WTC11 (cell line): ENCODE results near the gene BOD1L1. TPM values are rescaled to one million over a fixed set of nuclear protein-coding genes. Genes with fewer than 3 reads are reported as not detected.

ENCODE experiments used
- ATAC-seq: fragments of 200-7000 bp; cut with Tn5 transposase; 2 replicates; pipeline ENCODE4 v1.10.0; 2021; ENCODE audit warnings: mild to moderate bottlenecking, moderate library complexity
- CTCF ChIA-PET: fragments of 300-600 bp; sonication (Branson Sonifier 250); formaldehyde crosslinking; loops from one replicate; lab custom pipeline; 2021; ENCODE audit warnings: antibody characterized with exemption; lab: Charles Lee
- POLR2A ChIA-PET: fragments of 350-600 bp; sonication (Branson Sonifier 250); formaldehyde crosslinking; loops from one replicate; lab custom pipeline; 2021; ENCODE audit warnings: antibody characterized with exemption; lab: Charles Lee
- DNase-seq: peaks from one replicate; pipeline ENCODE4 v3.0.0; 2021; ENCODE audit warnings: low spot score
- H3K27ac Mint-ChIP-seq: 2 replicates; pipeline ENCODE4 v1.8.0; 2021; ENCODE audit warnings: mixed read lengths
- H3K27me3 Mint-ChIP-seq: 2 replicates; pipeline ENCODE4 v1.8.0; 2021; ENCODE audit warnings: low read depth, mild to moderate bottlenecking, moderate library complexity, mixed read lengths
- H3K36me3 Mint-ChIP-seq: 2 replicates; pipeline ENCODE4 v1.8.0; 2021; ENCODE audit warnings: mixed read lengths
- H3K4me1 Mint-ChIP-seq: 2 replicates; pipeline ENCODE4 v1.8.0; 2022; ENCODE audit warnings: mixed read lengths
- H3K4me3 Mint-ChIP-seq: 2 replicates; pipeline ENCODE4 v1.8.0; 2021; ENCODE audit warnings: mild to moderate bottlenecking, moderate library complexity, mixed read lengths
- H3K9me3 Mint-ChIP-seq: 2 replicates; pipeline ENCODE4 v1.8.0; 2021; ENCODE audit warnings: mixed read lengths
- AFF4 ChIP-seq: sonication (generic); formaldehyde crosslinking; IDR thresholded peaks from 2 replicates; pipeline ENCODE4 v1.8.1; 2023; ENCODE audit warnings: mild to moderate bottlenecking, missing genetic modification reagents, borderline replicate concordance
- CBFB ChIP-seq: sonication (generic); formaldehyde crosslinking; IDR thresholded peaks from 2 replicates; pipeline ENCODE4 v1.8.1; 2022; ENCODE audit warnings: mild to moderate bottlenecking, low read depth, missing genetic modification reagents
- CREB1 ChIP-seq: sonication (generic); formaldehyde crosslinking; IDR thresholded peaks from 2 replicates; pipeline ENCODE4 v1.8.0; 2023; ENCODE audit warnings: mild to moderate bottlenecking, missing genetic modification reagents
- CREM ChIP-seq: sonication (generic); formaldehyde crosslinking; IDR thresholded peaks from 2 replicates; pipeline ENCODE4 v1.8.1; 2022; ENCODE audit warnings: mild to moderate bottlenecking, missing genetic modification reagents, moderate library complexity
- ELF4 ChIP-seq: sonication (generic); formaldehyde crosslinking; IDR thresholded peaks from 2 replicates; pipeline ENCODE4 v1.8.1; 2022; ENCODE audit warnings: low read depth, mild to moderate bottlenecking, moderate library complexity, missing genetic modification reagents
- FOXK1 ChIP-seq: sonication (generic); formaldehyde crosslinking; IDR thresholded peaks from 2 replicates; pipeline ENCODE4 v1.8.0; 2022; ENCODE audit warnings: mild to moderate bottlenecking, moderate library complexity, missing genetic modification reagents
- FOXP4 ChIP-seq: sonication (generic); formaldehyde crosslinking; IDR thresholded peaks from 2 replicates; pipeline ENCODE4 v1.8.0; 2022; ENCODE audit warnings: mild to moderate bottlenecking, missing genetic modification reagents
- JAZF1 ChIP-seq: fragments of 250-450 bp; sonication (Bioruptor Pico); IDR thresholded peaks from 2 replicates; pipeline ENCODE4 v1.9.0; 2021; ENCODE audit warnings: moderate library complexity, mild to moderate bottlenecking, inconsistent platforms
- MAX ChIP-seq: sonication (generic); formaldehyde crosslinking; IDR thresholded peaks from 2 replicates; pipeline ENCODE4 v1.8.0; 2022; ENCODE audit warnings: mild to moderate bottlenecking, missing genetic modification reagents
- MLX ChIP-seq: sonication (generic); formaldehyde crosslinking; IDR thresholded peaks from 2 replicates; pipeline ENCODE4 v1.8.1; 2023; ENCODE audit warnings: mild to moderate bottlenecking, missing genetic modification reagents, moderate library complexity
- OVOL2 ChIP-seq: fragments of 250-450 bp; sonication (Bioruptor Pico); IDR thresholded peaks from 2 replicates; pipeline ENCODE4 v1.9.0; 2021; ENCODE audit warnings: mild to moderate bottlenecking, borderline replicate concordance
- SMAD3 ChIP-seq: sonication (generic); formaldehyde crosslinking; IDR thresholded peaks from 2 replicates; pipeline ENCODE4 v1.8.0; 2022; ENCODE audit warnings: missing genetic modification reagents, mild to moderate bottlenecking, borderline replicate concordance
- SMAD4 ChIP-seq: sonication (generic); formaldehyde crosslinking; IDR thresholded peaks from 2 replicates; pipeline ENCODE4 v1.8.0; 2022; ENCODE audit warnings: mild to moderate bottlenecking, missing genetic modification reagents
- SOX15 ChIP-seq: fragments of 250-450 bp; sonication (Bioruptor Pico); IDR thresholded peaks from 2 replicates; pipeline ENCODE4 v1.9.0; 2021; ENCODE audit warnings: mild to moderate bottlenecking
- TEAD4 ChIP-seq: sonication (generic); formaldehyde crosslinking; IDR thresholded peaks from 2 replicates; pipeline ENCODE4 v1.8.0; 2022; ENCODE audit warnings: mild to moderate bottlenecking, missing genetic modification reagents
- ZMAT4 ChIP-seq: fragments of 250-450 bp; sonication (Bioruptor Pico); IDR thresholded peaks from 2 replicates; pipeline ENCODE4 v1.9.0; 2021; ENCODE audit warnings: mild to moderate bottlenecking
- ZNF263 ChIP-seq: sonication (generic); formaldehyde crosslinking; IDR thresholded peaks from 2 replicates; pipeline ENCODE4 v1.8.1; 2022; ENCODE audit warnings: low read depth, mild to moderate bottlenecking, moderate library complexity, missing genetic modification reagents
- ZNF425 ChIP-seq: fragments of 250-450 bp; sonication (Bioruptor Pico); conservative IDR thresholded peaks from 2 replicates; pipeline ENCODE4 v1.9.0; 2021; ENCODE audit warnings: mild to moderate bottlenecking
- ZNF512 ChIP-seq: sonication (generic); formaldehyde crosslinking; IDR thresholded peaks from 2 replicates; pipeline ENCODE4 v1.8.1; 2022; ENCODE audit warnings: missing genetic modification reagents, borderline replicate concordance
- ZNF671 ChIP-seq: fragments of 250-450 bp; sonication (Bioruptor Pico); IDR thresholded peaks from 2 replicates; pipeline ENCODE4 v1.8.0; 2021; ENCODE audit warnings: mild to moderate bottlenecking
- ZSCAN18 ChIP-seq: fragments of 250-450 bp; sonication (Bioruptor Pico); IDR thresholded peaks from 2 replicates; pipeline ENCODE4 v2.1.2; 2022; ENCODE audit warnings: mild to moderate bottlenecking, moderate library complexity
- total RNA-seq: library from RNA; stranded (reverse); gene quantifications from 3 replicates; pipeline ENCODE4 v1.2.3, GENCODE V29; 2021

Gene BOD1L1
- total RNA-seq, 1 experiment from 2014 or later: 43.5 TPM

- H3K27ac Mint-ChIP-seq: no peak overlapping the region
- TF ChIP-seq ZNF671 (CRISPR knock-in tag): no peak
- no peak for TF ChIP-seq JAZF1 (CRISPR knock-in tag)
- TF ChIP-seq FOXK1 (CRISPR knock-in tag): no peak
- TF ChIP-seq ZMAT4 (CRISPR knock-in tag): no peak
- no peak for TF ChIP-seq SOX15 (CRISPR knock-in tag)
- TF ChIP-seq MLX (CRISPR knock-in tag): no peak
- no peak for TF ChIP-seq CREM
- no peak for TF ChIP-seq CBFB (CRISPR knock-in tag)
- no peak for TF ChIP-seq ZNF263
- TF ChIP-seq SMAD3 (CRISPR knock-in tag): no peak
- no peak for TF ChIP-seq FOXP4 (CRISPR knock-in tag)
- no peak for TF ChIP-seq TEAD4 (CRISPR knock-in tag)
- no peak for TF ChIP-seq ELF4
- no peak for TF ChIP-seq ZSCAN18 (CRISPR knock-in tag)
- ChIA-PET CTCF (no interaction called here), POLR2A (no interaction called here)
- ATAC-seq (no peak), DNase-seq (no peak)
- peaks cover 10% of the 10 kb centered on the region for H3K9me3 Mint-ChIP-seq
- no peak overlapping the region for H3K4me3 Mint-ChIP-seq
- peaks cover 32% of the 10 kb centered on the region for H3K27me3 Mint-ChIP-seq
- no peaks in the 10 kb centered on the region for H3K36me3 Mint-ChIP-seq
- H3K4me1 Mint-ChIP-seq: no peaks in the 10 kb centered on the region
These were observed 72.2 kb downstream of the BOD1L1 start for GRCh38 chr4:13555325-13555724.

- no peak overlapping the region for H3K27ac Mint-ChIP-seq
- ATAC-seq (no peak), DNase-seq (no peak)
- H3K9me3 Mint-ChIP-seq: peaks cover 10% of the 10 kb centered on the region
- no peaks in the 10 kb centered on the region for H3K36me3 Mint-ChIP-seq
- ChIA-PET CTCF (no interaction called here), POLR2A (no interaction called here)
- no peak overlapping the region for H3K4me3 Mint-ChIP-seq
- H3K27me3 Mint-ChIP-seq: peaks cover 55% of the 10 kb centered on the region
- H3K4me1 Mint-ChIP-seq: peaks cover 8% of the 10 kb centered on the region
- TF ChIP-seq ZMAT4 (CRISPR knock-in tag): no peak
- TF ChIP-seq ZSCAN18 (CRISPR knock-in tag): no peak
- TF ChIP-seq SOX15 (CRISPR knock-in tag): no peak
- TF ChIP-seq SMAD4 (CRISPR knock-in tag): no peak
- TF ChIP-seq ZNF671 (CRISPR knock-in tag): no peak
- TF ChIP-seq OVOL2: no peak
- no peak for TF ChIP-seq ZNF425 (CRISPR knock-in tag)
- no peak for TF ChIP-seq AFF4 (CRISPR knock-in tag)
- TF ChIP-seq MAX (CRISPR knock-in tag): no peak
- TF ChIP-seq ZNF512 (CRISPR knock-in tag): no peak
- no peak for TF ChIP-seq CREB1 (CRISPR knock-in tag)
These were observed 74.4 kb downstream of the BOD1L1 start for GRCh38 chr4:13553081-13553480.
